HG03025 (cell line): ENCODE data around the gene DNAJC4.
A peak's percentile ranks its signal among the peaks of the same experiment; 100 is the strongest.

Source experiments
- ATAC-seq: cut with Tn5 transposase; IDR thresholded peaks from one replicate; pipeline ENCODE4 v1.9.1; 2021; ENCODE audit warnings: mild to moderate bottlenecking, moderate library complexity; ENCODE audit not compliant: unreplicated experiment, low FRiP score

Gene DNAJC4

DNA sequence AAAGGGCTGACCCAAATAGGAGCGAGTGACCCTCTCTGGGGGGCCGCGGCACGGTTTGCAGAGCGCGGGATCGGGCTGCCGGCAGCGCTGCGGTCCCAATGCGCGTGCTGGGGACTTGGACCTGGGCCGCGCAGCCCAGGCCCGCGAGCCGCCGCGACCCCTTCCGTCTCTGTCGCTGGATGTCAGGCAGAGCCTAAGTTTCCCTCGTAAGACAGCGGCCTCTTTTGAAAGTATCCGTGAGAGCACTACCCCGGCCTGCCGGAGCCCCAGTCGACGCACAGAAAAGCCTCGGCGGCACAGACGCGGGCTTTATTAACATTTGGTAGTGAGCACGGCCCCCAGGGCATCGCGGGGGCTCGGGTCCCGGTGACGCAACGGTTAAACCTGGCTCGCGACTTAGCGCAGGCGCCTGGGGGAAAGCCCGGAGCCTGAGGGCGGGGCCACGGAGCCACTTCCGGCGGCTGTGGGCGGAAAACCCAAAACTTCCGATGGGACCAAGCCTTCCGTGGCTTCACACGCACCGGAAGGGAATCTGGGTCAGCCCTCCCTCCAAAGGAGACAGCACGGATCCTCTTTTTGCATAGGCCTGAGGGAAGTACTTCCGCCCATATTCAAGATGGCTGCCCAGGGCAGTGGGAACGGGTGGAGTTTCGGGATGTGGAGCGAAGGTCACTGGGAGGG is 39.3 kb downstream of the DNAJC4 start:
- ATAC-seq, result peak; percentile 70

- no peak for ATAC-seq
Measured at GRCh38 chr11:64275031-64275800, 44.9 kb downstream of the DNAJC4 start.

DNA sequence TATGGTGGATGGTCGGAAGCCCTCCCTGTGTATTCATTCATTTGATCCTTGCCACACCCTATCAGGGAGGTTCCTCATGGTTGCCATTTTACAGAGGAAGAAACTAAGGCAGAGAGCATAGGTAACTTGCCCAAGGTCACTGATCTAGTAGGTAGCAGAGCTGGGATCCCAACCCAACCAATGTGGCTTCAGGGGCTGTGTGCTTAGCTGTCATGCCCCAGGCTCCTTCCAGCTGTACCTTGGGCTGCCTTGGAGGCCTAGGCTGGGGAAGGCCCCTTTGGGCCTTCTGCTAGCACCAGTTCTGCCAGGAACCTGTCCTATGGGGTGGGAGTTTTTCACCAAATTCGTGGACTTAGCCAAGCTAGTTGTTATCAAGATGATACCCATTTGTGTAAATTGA is 45.5 kb downstream of the DNAJC4 start:
- ATAC-seq, result no peak

DNA sequence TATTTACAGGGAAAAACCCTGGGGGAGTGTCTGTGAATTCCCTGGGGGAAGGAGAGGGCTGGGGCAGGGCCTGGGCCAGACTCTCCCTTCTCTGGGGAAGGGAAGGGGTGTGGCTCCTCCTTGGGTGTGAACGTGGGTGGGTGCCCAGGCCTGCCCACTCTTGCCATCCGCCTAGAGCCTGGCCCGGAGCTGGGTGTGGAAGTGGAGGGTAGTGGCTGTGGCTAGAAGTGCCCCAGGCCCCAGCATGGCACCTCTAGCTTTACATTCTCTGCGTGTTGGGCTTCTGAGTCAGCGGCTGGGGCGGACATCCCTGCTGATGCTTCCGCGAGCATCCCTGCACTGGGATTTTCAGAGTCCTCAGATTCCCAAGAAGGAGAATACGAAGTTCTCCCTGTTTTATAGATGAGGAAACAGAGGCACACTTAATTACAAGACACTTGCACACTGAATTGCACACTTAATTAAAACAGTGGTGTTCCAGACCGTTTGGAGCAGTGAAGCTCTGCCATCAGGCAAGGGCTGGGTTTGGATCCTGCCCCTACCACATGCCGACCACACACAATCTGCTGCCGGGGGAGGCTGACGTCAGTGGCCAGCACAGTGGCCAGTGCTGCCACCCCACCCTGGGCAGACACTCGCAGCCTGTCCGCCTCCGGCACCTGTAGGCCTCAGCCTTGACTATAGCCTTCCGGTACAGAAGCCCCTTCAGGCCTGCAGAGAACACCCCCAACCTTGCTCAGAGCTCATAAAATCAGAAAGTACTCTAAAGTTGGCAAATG is 46.5 kb downstream of the DNAJC4 start:
- no peak for ATAC-seq

- ATAC-seq, result no peak
Measured at GRCh38 chr11:64278576-64279190, 48.3 kb downstream of the DNAJC4 start.

DNA sequence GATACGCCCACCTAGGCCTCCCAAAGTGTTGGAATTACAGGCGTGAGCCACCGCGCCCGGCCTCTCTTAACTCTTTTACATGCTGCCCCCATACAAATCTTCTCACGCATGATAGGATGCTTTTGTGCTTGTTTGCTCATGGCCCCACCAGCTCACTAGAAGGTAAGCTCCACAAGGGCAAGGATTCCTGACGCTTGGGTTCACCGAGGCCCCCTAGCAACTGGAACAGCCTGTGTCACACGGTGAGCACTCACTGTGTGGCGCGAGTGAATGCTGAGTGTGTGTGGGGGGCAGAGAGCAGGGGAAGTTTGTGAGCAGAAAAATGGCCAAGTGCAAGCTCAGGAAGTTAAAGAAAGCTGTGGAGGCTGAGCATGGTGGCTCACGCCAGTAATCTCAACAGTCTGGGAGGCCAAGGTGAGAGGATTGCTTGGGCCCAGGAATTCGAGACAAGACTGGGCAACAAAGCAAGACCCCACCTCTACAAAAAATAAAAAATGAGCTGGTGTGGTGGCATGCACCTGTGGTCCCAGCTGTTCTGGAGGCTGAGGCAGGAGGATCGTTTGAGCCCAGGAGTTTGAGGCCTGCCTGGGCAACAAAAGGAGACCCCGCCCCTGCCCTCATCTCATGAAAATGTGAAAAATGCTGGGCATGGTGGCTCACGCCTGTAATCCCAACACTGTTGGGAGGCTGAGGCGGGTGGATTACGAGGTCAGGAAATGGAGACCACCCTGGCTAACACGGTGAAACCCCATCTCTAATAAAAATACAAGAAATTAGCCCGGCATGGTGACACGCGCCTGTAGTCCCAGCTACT is 51.8 kb downstream of the DNAJC4 start:
- ATAC-seq, result no peak

GRCh38 chr11:64283092-64283491 is 52.7 kb downstream of the DNAJC4 start:
- no peak for ATAC-seq
